WTC11 (cell line): ENCODE data around the gene CDS1. TPM values are rescaled to one million over a fixed set of nuclear protein-coding genes. Genes with fewer than 3 reads are reported as not detected.

Experiments
- ATAC-seq: fragments of 200-7000 bp; cut with Tn5 transposase; 2 replicates; pipeline ENCODE4 v1.10.0; 2021; ENCODE audit warnings: mild to moderate bottlenecking, moderate library complexity
- CTCF ChIA-PET: fragments of 300-600 bp; sonication (Branson Sonifier 250); formaldehyde crosslinking; loops from one replicate; lab custom pipeline; 2021; ENCODE audit warnings: antibody characterized with exemption; lab: Charles Lee
- POLR2A ChIA-PET: fragments of 350-600 bp; sonication (Branson Sonifier 250); formaldehyde crosslinking; loops from one replicate; lab custom pipeline; 2021; ENCODE audit warnings: antibody characterized with exemption; lab: Charles Lee
- DNase-seq: peaks from one replicate; pipeline ENCODE4 v3.0.0; 2021; ENCODE audit warnings: low spot score
- H3K27ac Mint-ChIP-seq: 2 replicates; pipeline ENCODE4 v1.8.0; 2021; ENCODE audit warnings: mixed read lengths
- H3K27me3 Mint-ChIP-seq: 2 replicates; pipeline ENCODE4 v1.8.0; 2021; ENCODE audit warnings: low read depth, mild to moderate bottlenecking, moderate library complexity, mixed read lengths
- H3K36me3 Mint-ChIP-seq: 2 replicates; pipeline ENCODE4 v1.8.0; 2021; ENCODE audit warnings: mixed read lengths
- H3K4me1 Mint-ChIP-seq: 2 replicates; pipeline ENCODE4 v1.8.0; 2022; ENCODE audit warnings: mixed read lengths
- H3K4me3 Mint-ChIP-seq: 2 replicates; pipeline ENCODE4 v1.8.0; 2021; ENCODE audit warnings: mild to moderate bottlenecking, moderate library complexity, mixed read lengths
- H3K9me3 Mint-ChIP-seq: 2 replicates; pipeline ENCODE4 v1.8.0; 2021; ENCODE audit warnings: mixed read lengths
- ATF1 ChIP-seq: sonication (generic); formaldehyde crosslinking; IDR thresholded peaks from 2 replicates; pipeline ENCODE4 v1.8.1; 2023; ENCODE audit warnings: mild to moderate bottlenecking, moderate library complexity, missing genetic modification reagents
- E2F5 ChIP-seq: sonication (generic); formaldehyde crosslinking; IDR thresholded peaks from 2 replicates; pipeline ENCODE4 v1.8.1; 2022; ENCODE audit warnings: mild to moderate bottlenecking, moderate library complexity, missing genetic modification reagents
- ESRRA ChIP-seq: sonication (generic); formaldehyde crosslinking; IDR thresholded peaks from 2 replicates; pipeline ENCODE4 v1.8.1; 2022; ENCODE audit warnings: mild to moderate bottlenecking, missing genetic modification reagents, borderline replicate concordance
- ETV6 ChIP-seq: sonication (generic); formaldehyde crosslinking; IDR thresholded peaks from 2 replicates; pipeline ENCODE4 v1.8.1; 2022; ENCODE audit warnings: mild to moderate bottlenecking, missing genetic modification reagents
- GABPB1 ChIP-seq: sonication (generic); formaldehyde crosslinking; IDR thresholded peaks from 2 replicates; pipeline ENCODE4 v1.8.1; 2023; ENCODE audit warnings: mild to moderate bottlenecking, missing genetic modification reagents
- JAZF1 ChIP-seq: fragments of 250-450 bp; sonication (Bioruptor Pico); IDR thresholded peaks from 2 replicates; pipeline ENCODE4 v1.9.0; 2021; ENCODE audit warnings: moderate library complexity, mild to moderate bottlenecking, inconsistent platforms
- JUN ChIP-seq: sonication (generic); formaldehyde crosslinking; IDR thresholded peaks from 2 replicates; pipeline ENCODE4 v1.8.0; 2023; ENCODE audit warnings: mild to moderate bottlenecking, missing genetic modification reagents
- NR2C2 ChIP-seq: sonication (generic); formaldehyde crosslinking; IDR thresholded peaks from 2 replicates; pipeline ENCODE4 v1.8.0; 2022; ENCODE audit warnings: mild to moderate bottlenecking, missing genetic modification reagents
- PREB ChIP-seq: sonication (generic); formaldehyde crosslinking; IDR thresholded peaks from 2 replicates; pipeline ENCODE4 v1.8.1; 2022; ENCODE audit warnings: mild to moderate bottlenecking, missing genetic modification reagents, moderate library complexity, borderline replicate concordance
- PRRX2 ChIP-seq: fragments of 250-450 bp; sonication (Bioruptor Pico); IDR thresholded peaks from 2 replicates; pipeline ENCODE4 v1.8.0; 2021; ENCODE audit warnings: mild to moderate bottlenecking
- SMAD4 ChIP-seq: sonication (generic); formaldehyde crosslinking; IDR thresholded peaks from 2 replicates; pipeline ENCODE4 v1.8.0; 2022; ENCODE audit warnings: mild to moderate bottlenecking, missing genetic modification reagents
- SP1 ChIP-seq: sonication (generic); formaldehyde crosslinking; conservative IDR thresholded peaks from 2 replicates; pipeline ENCODE4 v1.8.1; 2022; ENCODE audit warnings: missing genetic modification reagents
- TCF7 ChIP-seq: sonication (generic); formaldehyde crosslinking; IDR thresholded peaks from 2 replicates; pipeline ENCODE4 v1.8.0; 2022; ENCODE audit warnings: mild to moderate bottlenecking, low read depth, missing genetic modification reagents, moderate library complexity
- TEAD1 ChIP-seq: sonication (generic); formaldehyde crosslinking; IDR thresholded peaks from 2 replicates; pipeline ENCODE4 v1.8.0; 2022; ENCODE audit warnings: mild to moderate bottlenecking, missing genetic modification reagents
- USF2 ChIP-seq: sonication (generic); formaldehyde crosslinking; IDR thresholded peaks from 2 replicates; pipeline ENCODE4 v1.8.1; 2023; ENCODE audit warnings: mild to moderate bottlenecking, missing genetic modification reagents, moderate library complexity
- ZNF121 ChIP-seq: sonication (generic); formaldehyde crosslinking; IDR thresholded peaks from 2 replicates; pipeline ENCODE4 v1.8.0; 2023; ENCODE audit warnings: missing genetic modification reagents
- ZNF263 ChIP-seq: sonication (generic); formaldehyde crosslinking; IDR thresholded peaks from 2 replicates; pipeline ENCODE4 v1.8.1; 2022; ENCODE audit warnings: low read depth, mild to moderate bottlenecking, moderate library complexity, missing genetic modification reagents
- ZSCAN18 ChIP-seq: fragments of 250-450 bp; sonication (Bioruptor Pico); IDR thresholded peaks from 2 replicates; pipeline ENCODE4 v2.1.2; 2022; ENCODE audit warnings: mild to moderate bottlenecking, moderate library complexity
- total RNA-seq: library from RNA; stranded (reverse); gene quantifications from 3 replicates; pipeline ENCODE4 v1.2.3, GENCODE V29; 2021
- TF ChIP-seq, protein P1 (sequence below): sonication (generic); formaldehyde crosslinking; IDR thresholded peaks from 2 replicates; pipeline ENCODE4 v1.8.0; 2023; ENCODE audit warnings: mild to moderate bottlenecking, missing genetic modification reagents

Gene CDS1
- total RNA-seq, 1 experiment from 2014 or later: 18.3 TPM

- ChIA-PET CTCF (interaction anchor here (1.8 kb wide), 1 partner anchor 18 kb away, joined by 6 read pairs; no protein-coding TSS in a partner anchor), POLR2A (interaction anchor here (0.6 to 4.8 kb wide), 2 partner anchors 14 to 17 kb away, joined by 3 to 31 read pairs; partner anchors contain the start of gene CDS1)
- ATAC-seq: peak; percentile 86
- peaks cover 14% of the 10 kb centered on the region for H3K9me3 Mint-ChIP-seq
- H3K4me3 Mint-ChIP-seq: no peak overlapping the region
- peak overlapping the region; percentile 85 for H3K27ac Mint-ChIP-seq
- no peaks in the 10 kb centered on the region for H3K27me3 Mint-ChIP-seq
- H3K36me3 Mint-ChIP-seq: peaks cover 26% of the 10 kb centered on the region
- DNase-seq: peak; percentile 61
- no peak for TF ChIP-seq SP1
- TF ChIP-seq USF2 (CRISPR knock-in tag): no peak
- TF ChIP-seq SMAD4 (CRISPR knock-in tag): no peak
- no peak for TF ChIP-seq ZNF263 (CRISPR knock-in tag)
- TF ChIP-seq TEAD1 (CRISPR knock-in tag): no peak
- no peak for TF ChIP-seq ESRRA
- no peak for TF ChIP-seq PREB (CRISPR knock-in tag)
- no peak for TF ChIP-seq E2F5 (CRISPR knock-in tag)
- TF ChIP-seq ZSCAN18 (CRISPR knock-in tag): no peak
- no peak for TF ChIP-seq GABPB1 (CRISPR knock-in tag)
- TF ChIP-seq ATF1: no peak
- TF ChIP-seq NR2C2 (CRISPR knock-in tag): no peak
- no peak for TF ChIP-seq PRRX2 (CRISPR knock-in tag)
- TF ChIP-seq ETV6: no peak
- H3K4me1 Mint-ChIP-seq: peaks cover 56% of the 10 kb centered on the region
Measured at GRCh38 chr4:84596826-84597225, 13.9 kb downstream of the CDS1 start.

DNA sequence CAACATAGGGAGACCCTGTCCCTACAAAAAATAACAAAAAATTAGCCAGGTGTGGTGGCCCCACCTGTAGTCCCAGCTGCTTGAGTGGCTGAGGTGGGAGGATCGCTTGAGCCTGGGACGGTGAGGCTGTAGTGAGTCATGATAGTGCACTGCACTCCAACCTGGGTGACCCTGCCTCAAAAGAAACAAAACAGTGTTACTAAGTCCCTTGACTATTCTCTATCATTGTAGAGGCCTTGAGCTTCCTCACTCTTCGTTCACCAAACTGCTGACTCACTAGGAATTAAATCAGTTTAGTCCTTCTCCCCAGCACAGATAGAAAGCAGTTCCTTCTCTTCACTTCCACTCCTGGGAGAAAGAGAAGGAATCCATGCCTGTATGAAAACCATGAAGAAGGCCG lies 14.5 kb downstream of the CDS1 start:
- CTCF ChIA-PET: interaction anchor here (1.5 kb wide), 1 partner anchor 18 kb away, joined by 6 read pairs; no protein-coding TSS in a partner anchor
- Mint-ChIP-seq H3K9me3 (peaks cover 14% of the 10 kb centered on the region), H3K36me3 (peaks cover 26% of the 10 kb centered on the region), H3K27me3 (no peaks in the 10 kb centered on the region), H3K4me3 (no peak overlapping the region), H3K27ac (peak overlapping the region; percentile 89), H3K4me1 (peaks cover 50% of the 10 kb centered on the region)
- TF ChIP-seq JUN (CRISPR knock-in tag) (no peak), ATF1 (no peak), JAZF1 (no peak), TCF7 (no peak), ZNF121 (CRISPR knock-in tag) (peak; percentile 68; the same call in 1 of the 2 replicates), ESRRA (no peak)
- TF ChIP-seq, protein P1, sequence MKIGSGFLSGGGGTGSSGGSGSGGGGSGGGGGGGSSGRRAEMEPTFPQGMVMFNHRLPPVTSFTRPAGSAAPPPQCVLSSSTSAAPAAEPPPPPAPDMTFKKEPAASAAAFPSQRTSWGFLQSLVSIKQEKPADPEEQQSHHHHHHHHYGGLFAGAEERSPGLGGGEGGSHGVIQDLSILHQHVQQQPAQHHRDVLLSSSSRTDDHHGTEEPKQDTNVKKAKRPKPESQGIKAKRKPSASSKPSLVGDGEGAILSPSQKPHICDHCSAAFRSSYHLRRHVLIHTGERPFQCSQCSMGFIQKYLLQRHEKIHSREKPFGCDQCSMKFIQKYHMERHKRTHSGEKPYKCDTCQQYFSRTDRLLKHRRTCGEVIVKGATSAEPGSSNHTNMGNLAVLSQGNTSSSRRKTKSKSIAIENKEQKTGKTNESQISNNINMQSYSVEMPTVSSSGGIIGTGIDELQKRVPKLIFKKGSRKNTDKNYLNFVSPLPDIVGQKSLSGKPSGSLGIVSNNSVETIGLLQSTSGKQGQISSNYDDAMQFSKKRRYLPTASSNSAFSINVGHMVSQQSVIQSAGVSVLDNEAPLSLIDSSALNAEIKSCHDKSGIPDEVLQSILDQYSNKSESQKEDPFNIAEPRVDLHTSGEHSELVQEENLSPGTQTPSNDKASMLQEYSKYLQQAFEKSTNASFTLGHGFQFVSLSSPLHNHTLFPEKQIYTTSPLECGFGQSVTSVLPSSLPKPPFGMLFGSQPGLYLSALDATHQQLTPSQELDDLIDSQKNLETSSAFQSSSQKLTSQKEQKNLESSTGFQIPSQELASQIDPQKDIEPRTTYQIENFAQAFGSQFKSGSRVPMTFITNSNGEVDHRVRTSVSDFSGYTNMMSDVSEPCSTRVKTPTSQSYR (CRISPR knock-in tag): no peak
- DNase-seq (no peak), ATAC-seq (no peak)
- POLR2A ChIA-PET: no interaction called here
